Thyroid gland (tissue), 4 donors: Measurements from ENCODE around the gene TOP2A. TPM values are rescaled to one million over a fixed set of nuclear protein-coding genes. Genes with fewer than 3 reads are reported as not detected.

ENCODE experiments used
- DNase-seq, 2 donors: peaks; one replicate each; pipeline ENCODE4 v3.0.0-alpha.2; 2019
- H3K27ac ChIP-seq, 3 donors: fragments of 200-600 bp; sonication (generic); 1 replicate in 2 of 3; 2 replicates in 1 of 3; pipeline ENCODE4 v1.5.1; 2016 to 2019; ENCODE audit warnings: mild to moderate bottlenecking in 1 of 3, moderate library complexity in 1 of 3
- H3K27me3 ChIP-seq: fragments of 200-600 bp; sonication (generic); one replicate; pipeline ENCODE4 v1.5.1; 2019
- H3K36me3 ChIP-seq, 2 donors: fragments of 200-600 bp; sonication (generic); one replicate each; pipeline ENCODE4 v1.5.1; 2016 to 2019
- H3K4me1 ChIP-seq, 2 donors: fragments of 200-600 bp; sonication (generic); one replicate each; pipeline ENCODE4 v1.5.1; 2017 to 2019
- H3K4me3 ChIP-seq, 3 donors: fragments of 200-600 bp; sonication (generic); replicated peaks in 1 of 3; 1 replicate in 2 of 3; 2 replicates in 1 of 3; pipeline ENCODE4 v1.5.1; 2016; ENCODE audit warnings: mild to moderate bottlenecking in 1 of 3
- H3K9me3 ChIP-seq: fragments of 200-600 bp; sonication (generic); one replicate; pipeline ENCODE4 v1.5.1; 2017
- CTCF ChIP-seq, 6 experiments: fragments of 200-600 bp in 3 of 6; fragments of 450-650 bp in 3 of 6; sonication (generic) in 3 of 6; IDR thresholded peaks; one replicate each; pipeline ENCODE4 v1.5.1; 2016 to 2019; ENCODE audit warnings: antibody characterized with exemption in 6 of 6, mild to moderate bottlenecking in 2 of 6, inconsistent platforms in 1 of 6, moderate library complexity in 1 of 6
- POLR2A ChIP-seq, 2 donors: fragments of 450-650 bp; IDR thresholded peaks; one replicate each; pipeline ENCODE4 v1.6.1; 2017; ENCODE audit warnings: antibody characterized with exemption in 2 of 2, mild to moderate bottlenecking in 2 of 2, moderate library complexity in 1 of 2
- WGBS, 2 donors: methylation state at CpG; one replicate each; pipeline ENCODE4 v1.1.5; 2017; 5-methylcytosine and 5-hydroxymethylcytosine counted together
- intact Hi-C: fragments of 100-400 bp; cut with DNase I; formaldehyde crosslinking; loops from one replicate; pipeline ENCODE4 v1.15.1; 2023
- total RNA-seq, 4 donors: library from RNA; depleted of rRNA; stranded (reverse); fragments of >200 nt; gene quantifications; one replicate each; pipeline ENCODE4 v1.2.3, GENCODE V29; 2016

TOP2A gene
- total RNA-seq, 4 donors from 2014 or later = 0.20 to 5.2 (median 2.2) TPM

GRCh38 chr17:40457964-40458791 lies 40.5 kb upstream of the TOP2A start:
- DNase-seq = peak; percentile 80
- WGBS, 2 donors = 26 to 39% methylated on average over 11 to 14 of the region's 16 CpGs
- Histone ChIP-seq H3K9me3 (no peaks in the 10 kb centered on the region), H3K27ac (peak overlapping the region; percentile 65 to 74 (median 67)), H3K4me1 (peaks cover 36 to 76% of the 10 kb centered on the region in 2 donors), H3K27me3 (no peaks in the 10 kb centered on the region), H3K36me3 (peaks cover 30 to 41% of the 10 kb centered on the region in 2 donors), H3K4me3 (no peak overlapping the region)
- TF ChIP-seq POLR2A (IDR thresholded peaks at IDR 0.05) (peak in 1 of 2 donors; percentile 22), CTCF (IDR thresholded peaks at IDR 0.05) (no peak)
- intact Hi-C loops = no loop called here

DNA sequence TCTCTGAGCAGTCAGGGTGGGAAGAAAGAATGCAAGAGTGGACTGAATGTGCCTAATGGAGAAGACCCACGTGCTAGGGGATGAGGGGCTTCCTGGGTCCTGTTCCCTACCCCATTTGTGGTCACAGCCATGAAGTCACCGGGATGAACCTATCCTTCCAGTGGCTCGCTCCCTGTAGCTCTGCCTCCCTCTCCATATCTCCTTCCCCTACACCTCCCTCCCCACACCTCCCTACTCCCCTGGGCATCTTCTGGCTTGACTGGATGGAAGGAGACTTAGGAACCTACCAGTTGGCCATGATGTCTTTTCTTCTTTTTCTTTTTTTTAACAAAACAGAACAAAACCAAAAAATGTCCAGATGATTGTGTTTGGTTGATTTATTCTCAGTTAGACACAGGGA lies 39.7 kb upstream of the TOP2A start:
- DNase-seq = no peak
- intact Hi-C loops = no loop called here
- Histone ChIP-seq H3K27ac (peak overlapping the region; percentile 65 to 74 (median 67)), H3K27me3 (no peaks in the 10 kb centered on the region), H3K9me3 (no peaks in the 10 kb centered on the region), H3K4me1 (peaks cover 35 to 75% of the 10 kb centered on the region in 2 donors), H3K36me3 (peaks cover 33 to 46% of the 10 kb centered on the region in 2 donors), H3K4me3 (no peak overlapping the region)
- TF ChIP-seq CTCF (IDR thresholded peaks at IDR 0.05) (no peak), POLR2A (IDR thresholded peaks at IDR 0.05) (no peak)
- 86 to 91% methylated on average over 3 of the region's 3 CpGs for WGBS, 2 donors

- Histone ChIP-seq H3K27me3 (no peaks in the 10 kb centered on the region), H3K4me3 (no peak overlapping the region), H3K9me3 (no peaks in the 10 kb centered on the region), H3K36me3 (peaks cover 33 to 46% of the 10 kb centered on the region in 2 donors), H3K27ac (peak overlapping the region; percentile 65 to 67 (median 65)), H3K4me1 (peaks cover 44 to 75% of the 10 kb centered on the region in 2 donors)
- 23 to 76% methylated on average over 3 to 16 of the region's 16 CpGs for WGBS, 2 donors
- TF ChIP-seq POLR2A (IDR thresholded peaks at IDR 0.05) (no peak), CTCF (IDR thresholded peaks at IDR 0.05) (no peak)
- intact Hi-C loops = no loop called here
- peak; percentile 27 to 52 for DNase-seq
These were observed 38.8 kb upstream of the TOP2A start for GRCh38 chr17:40456396-40456951.

- no peaks in the 10 kb centered on the region for H3K27me3 ChIP-seq
- no peak for TF ChIP-seq CTCF (IDR thresholded peaks at IDR 0.05)
- no peak for TF ChIP-seq POLR2A (IDR thresholded peaks at IDR 0.05)
- intact Hi-C loops = no loop called here
- no peak for DNase-seq
- peaks cover 62 to 85% of the 10 kb centered on the region in 2 donors for H3K4me1 ChIP-seq
- H3K27ac ChIP-seq = peak overlapping the region in 2 of 3 donors; percentile 13 to 93
- 61 to 73% methylated on average over 2 of the region's 2 CpGs for WGBS, 2 donors
- no peaks in the 10 kb centered on the region for H3K9me3 ChIP-seq
- peaks cover 33 to 46% of the 10 kb centered on the region in 2 donors for H3K36me3 ChIP-seq
- no peak overlapping the region for H3K4me3 ChIP-seq
These were observed 36.9 kb upstream of the TOP2A start for GRCh38 chr17:40454613-40454995.
